ENCODE measurements around the gene SUPT6H.

SUPT6H gene

GRCh38 chr17:28661635-28662526 is at the start of gene SUPT6H, which contains the start of gene SDF2:
TSS of gene SUPT6H (plus strand) at chr17:28662205. CDS start at chr17:28673402, 11,197 bp downstream.
TSS of gene SDF2 (minus strand) at chr17:28661906. CDS start at chr17:28661876, 30 bp downstream.
- H3K4me3 ChIP-seq (ENCODE audit: low read length): peak within 1 kb of the TSS; percentile 99
- no peak for TF ChIP-seq CTCF (conservative IDR thresholded peaks at IDR 0.05; ENCODE audit: low read depth, low read length)
- DNase-seq (ENCODE audit: low read depth): peak; percentile 46

GRCh38 chr17:28612531-28612930 is 49.5 kb upstream of the SUPT6H start:
- TF ChIP-seq CTCF (conservative IDR thresholded peaks at IDR 0.05; ENCODE audit: low read depth, low read length): no peak
- no peak overlapping the region for H3K4me3 ChIP-seq (ENCODE audit: low read length)
- no peak for DNase-seq (ENCODE audit: low read depth)

- peak; percentile 85 for TF ChIP-seq CTCF (conservative IDR thresholded peaks at IDR 0.05; ENCODE audit: low read depth, low read length)
- DNase-seq (ENCODE audit: low read depth): no peak
- no peak overlapping the region for H3K4me3 ChIP-seq (ENCODE audit: low read length)
Observed at GRCh38 chr17:28612936-28613872, 48.8 kb upstream of the SUPT6H start.

- TF ChIP-seq CTCF (conservative IDR thresholded peaks at IDR 0.05; ENCODE audit: low read depth, low read length): no peak
- DNase-seq (ENCODE audit: low read depth): no peak
- no peak within 1 kb of the TSS for H3K4me3 ChIP-seq (ENCODE audit: low read length)
Observed at GRCh38 chr17:28613931-28614381, 48.0 kb upstream of the SUPT6H start, which contains the start of gene RSKR. TSS of gene RSKR (minus strand) at chr17:28614185. CDS start at chr17:28614161, 24 bp downstream.

GRCh38 chr17:28615260-28615940 is 46.6 kb upstream of the SUPT6H start:
- no peak overlapping the region for H3K4me3 ChIP-seq (ENCODE audit: low read length)
- DNase-seq (ENCODE audit: low read depth): no peak
- TF ChIP-seq CTCF (conservative IDR thresholded peaks at IDR 0.05; ENCODE audit: low read depth, low read length): no peak

GRCh38 chr17:28616281-28616680 is 45.7 kb upstream of the SUPT6H start:
- TF ChIP-seq CTCF (conservative IDR thresholded peaks at IDR 0.05; ENCODE audit: low read depth, low read length): no peak
- H3K4me3 ChIP-seq (ENCODE audit: low read length): no peak overlapping the region
- no peak for DNase-seq (ENCODE audit: low read depth)

All from retinal pigment epithelial cell (primary cell).